HepG2 (cell line): Measurements from ENCODE around the gene UEVLD. TPM values are rescaled to one million over a fixed set of nuclear protein-coding genes. Genes with fewer than 3 reads are reported as not detected.

Experiments used
- ATAD3A ChIP-seq: sonication (generic); formaldehyde crosslinking; IDR thresholded peaks from 2 replicates; pipeline ENCODE4 v1.4.0; 2020; ENCODE audit warnings: missing genetic modification reagents
- ATRX ChIP-seq: sonication (generic); formaldehyde crosslinking; IDR thresholded peaks from 2 replicates; pipeline ENCODE4 v1.4.0; 2020; ENCODE audit warnings: missing genetic modification reagents, borderline replicate concordance
- BRCA1 ChIP-seq: sonication (generic); formaldehyde crosslinking; IDR thresholded peaks from 2 replicates; pipeline ENCODE4 v1.4.0; 2020; ENCODE audit warnings: missing genetic modification reagents
- ETV6 ChIP-seq: sonication (generic); formaldehyde crosslinking; conservative IDR thresholded peaks from 2 replicates; pipeline ENCODE4 v1.4.0; 2020; ENCODE audit warnings: missing genetic modification reagents
- FOXM1 ChIP-seq: sonication (generic); formaldehyde crosslinking; IDR thresholded peaks from 2 replicates; pipeline ENCODE4 v1.5.0; 2020; ENCODE audit warnings: missing genetic modification reagents
- HDAC1 ChIP-seq: sonication (generic); formaldehyde crosslinking; IDR thresholded peaks from 2 replicates; pipeline ENCODE4 v1.5.1; 2020; ENCODE audit warnings: mild to moderate bottlenecking, missing genetic modification reagents
- HNF4G ChIP-seq, 2 experiments: sonication (generic) in 1 of 2; formaldehyde crosslinking in 1 of 2; IDR thresholded peaks; 2 replicates each; pipeline versions ENCODE4 v1.4.0 to v1.6.1; 2011 to 2020; ENCODE audit warnings: borderline replicate concordance in 2 of 2, low read depth in 2 of 2, mild to moderate bottlenecking in 2 of 2, low read length in 1 of 2, missing genetic modification reagents in 1 of 2, moderate library complexity in 1 of 2
- IKZF4 ChIP-seq: sonication (generic); formaldehyde crosslinking; IDR thresholded peaks from 2 replicates; pipeline ENCODE4 v1.5.1; 2020; ENCODE audit warnings: borderline replicate concordance, mild to moderate bottlenecking, low read depth, missing genetic modification reagents; ENCODE audit errors: not compliant biosample characterization
- NKX3-1 ChIP-seq: sonication (generic); formaldehyde crosslinking; IDR thresholded peaks from 2 replicates; pipeline ENCODE4 v1.5.0; 2020; ENCODE audit warnings: missing genetic modification reagents
- PHF8 ChIP-seq: sonication (generic); formaldehyde crosslinking; IDR thresholded peaks from 2 replicates; pipeline ENCODE4 v1.5.0; 2020; ENCODE audit warnings: missing genetic modification reagents
- REL ChIP-seq: sonication (generic); formaldehyde crosslinking; conservative IDR thresholded peaks from 2 replicates; pipeline ENCODE4 v1.8.0; 2022; ENCODE audit warnings: mild to moderate bottlenecking, missing genetic modification reagents, moderate library complexity
- RFXANK ChIP-seq: IDR thresholded peaks from 2 replicates; pipeline ENCODE4 v1.6.1; 2016
- SOX5 ChIP-seq: IDR thresholded peaks from 2 replicates; pipeline ENCODE4 v1.6.1; 2016; ENCODE audit warnings: borderline replicate concordance
- TEAD2 ChIP-seq: sonication (generic); formaldehyde crosslinking; IDR thresholded peaks from 2 replicates; pipeline ENCODE4 v1.9.0; 2021; ENCODE audit warnings: missing genetic modification reagents
- TMF1 ChIP-seq: sonication (generic); formaldehyde crosslinking; IDR thresholded peaks from 2 replicates; pipeline ENCODE4 v1.8.1; 2022; ENCODE audit warnings: low read depth, missing genetic modification reagents
- YEATS4 ChIP-seq: sonication (generic); formaldehyde crosslinking; IDR thresholded peaks from 2 replicates; pipeline ENCODE4 v1.4.0; 2020; ENCODE audit warnings: missing genetic modification reagents, borderline replicate concordance
- ZMAT3 ChIP-seq: sonication (generic); formaldehyde crosslinking; conservative IDR thresholded peaks from 2 replicates; pipeline ENCODE4 v1.7.0; 2021; ENCODE audit warnings: missing genetic modification reagents
- ZNF124 ChIP-seq: sonication (generic); formaldehyde crosslinking; IDR thresholded peaks from 2 replicates; pipeline ENCODE4 v1.4.0; 2020; ENCODE audit warnings: missing genetic modification reagents
- ZNF564 ChIP-seq: sonication (generic); formaldehyde crosslinking; IDR thresholded peaks from 2 replicates; pipeline ENCODE4 v1.8.1; 2023; ENCODE audit warnings: mild to moderate bottlenecking, missing genetic modification reagents
- ZNF616 ChIP-seq: sonication (generic); formaldehyde crosslinking; IDR thresholded peaks from 2 replicates; pipeline ENCODE4 v1.5.0; 2020; ENCODE audit warnings: low read depth, mild to moderate bottlenecking, missing genetic modification reagents
- ZNF777 ChIP-seq: sonication (generic); formaldehyde crosslinking; IDR thresholded peaks from 2 replicates; pipeline ENCODE4 v1.4.0; 2020; ENCODE audit warnings: missing genetic modification reagents
- polyA plus RNA-seq, 8 experiments: library from polyadenylated mRNA; depleted of rRNA in 3 of 8; stranded (reverse) in 7 of 8; unstranded in 1 of 8; fragments of >200 nt; fragmentation: Illumina TruSeq in 4 of 8; extraction: Trizol in 4 of 8; gene quantifications; 2 replicates each; pipeline versions ENCODE4 v1.2.1 to v1.2.3, GENCODE V29; 2011 to 2016; ENCODE audit warnings: low read depth in 4 of 8, missing spikeins in 1 of 8, mixed read lengths in 1 of 8; ENCODE audit not compliant: insufficient read depth in 1 of 8
- total RNA-seq, 5 experiments: library from RNA; depleted of rRNA; stranded (reverse); fragments of >200 nt; fragmentation: Illumina TruSeq; extraction: Trizol; gene quantifications; 2 replicates each; pipeline ENCODE4 v1.2.3, GENCODE V29; 2016; ENCODE audit warnings: low read depth in 1 of 5
- TF ChIP-seq, protein P1 (sequence below): sonication (generic); formaldehyde crosslinking; conservative IDR thresholded peaks from 2 replicates; pipeline ENCODE4 v1.8.0; 2022; ENCODE audit warnings: low read depth, missing genetic modification reagents
- TF ChIP-seq, protein P2 (sequence below): sonication (generic); formaldehyde crosslinking; IDR thresholded peaks from 2 replicates; pipeline ENCODE4 v1.8.1; 2023; ENCODE audit warnings: mild to moderate bottlenecking, inconsistent platforms, moderate library complexity, missing genetic modification reagents, borderline replicate concordance
- TF ChIP-seq, protein P3 (sequence below): IDR thresholded peaks from 2 replicates; pipeline ENCODE4 v1.6.1; 2016; ENCODE audit warnings: missing biosample characterization, missing genetic modification reagents, low read depth
- TF ChIP-seq, protein P4 (sequence below): sonication (generic); formaldehyde crosslinking; conservative IDR thresholded peaks from 2 replicates; pipeline ENCODE4 v1.4.0; 2020; ENCODE audit warnings: missing genetic modification reagents

UEVLD gene
- total and polyA plus RNA-seq, 2 of the 13 experiments (the other 11 are each of a cell fraction or from before 2014, with no cell fraction given): 5.7 to 13.7 TPM

DNA sequence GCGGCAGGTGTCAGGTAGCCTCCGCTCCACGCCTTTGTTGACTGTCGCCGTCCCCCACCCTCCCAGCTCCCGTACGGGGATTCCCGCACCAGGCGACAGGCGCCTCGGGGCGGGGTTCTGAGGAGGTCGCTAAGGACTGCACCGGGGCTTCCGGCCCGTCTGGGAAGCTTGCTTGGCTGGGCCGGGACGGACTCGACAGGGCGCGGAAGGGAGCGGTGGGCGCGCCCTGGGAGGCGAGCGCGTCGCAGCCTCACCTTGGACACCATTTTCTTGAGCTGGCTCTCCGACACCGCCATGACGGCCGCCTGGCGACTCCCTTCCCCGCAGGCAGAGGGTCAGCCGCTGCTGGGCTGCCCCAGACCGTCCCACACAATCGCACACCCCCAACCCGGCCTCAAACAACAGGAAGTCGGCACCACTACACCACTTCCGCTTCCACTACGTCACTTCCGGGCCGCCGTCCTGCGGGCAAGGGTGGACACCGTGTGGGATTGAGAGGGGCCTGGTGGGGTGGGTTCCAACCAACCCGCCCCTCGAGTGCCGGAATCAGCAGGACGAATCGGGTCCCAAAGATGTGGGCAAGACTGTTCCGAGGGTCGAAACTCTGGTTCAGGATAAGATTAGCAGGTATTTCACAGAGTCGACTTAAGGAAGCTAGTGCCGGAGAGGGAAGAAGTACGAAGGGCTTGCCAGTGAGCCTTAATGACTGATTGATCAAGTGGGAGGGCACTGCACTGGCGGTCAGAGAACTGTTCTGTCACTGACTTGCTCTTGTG lies 61.8 kb downstream of the UEVLD start, which contains the start of gene TSG101 (continued):
- TF ChIP-seq TEAD2 (CRISPR knock-in tag): no peak
- no peak; the same call in 1 of the 2 replicates for TF ChIP-seq ZMAT3 (CRISPR knock-in tag)
- TF ChIP-seq, protein P1, sequence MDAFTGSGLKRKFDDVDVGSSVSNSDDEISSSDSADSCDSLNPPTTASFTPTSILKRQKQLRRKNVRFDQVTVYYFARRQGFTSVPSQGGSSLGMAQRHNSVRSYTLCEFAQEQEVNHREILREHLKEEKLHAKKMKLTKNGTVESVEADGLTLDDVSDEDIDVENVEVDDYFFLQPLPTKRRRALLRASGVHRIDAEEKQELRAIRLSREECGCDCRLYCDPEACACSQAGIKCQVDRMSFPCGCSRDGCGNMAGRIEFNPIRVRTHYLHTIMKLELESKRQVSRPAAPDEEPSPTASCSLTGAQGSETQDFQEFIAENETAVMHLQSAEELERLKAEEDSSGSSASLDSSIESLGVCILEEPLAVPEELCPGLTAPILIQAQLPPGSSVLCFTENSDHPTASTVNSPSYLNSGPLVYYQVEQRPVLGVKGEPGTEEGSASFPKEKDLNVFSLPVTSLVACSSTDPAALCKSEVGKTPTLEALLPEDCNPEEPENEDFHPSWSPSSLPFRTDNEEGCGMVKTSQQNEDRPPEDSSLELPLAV: no peak
- TF ChIP-seq, protein P2, sequence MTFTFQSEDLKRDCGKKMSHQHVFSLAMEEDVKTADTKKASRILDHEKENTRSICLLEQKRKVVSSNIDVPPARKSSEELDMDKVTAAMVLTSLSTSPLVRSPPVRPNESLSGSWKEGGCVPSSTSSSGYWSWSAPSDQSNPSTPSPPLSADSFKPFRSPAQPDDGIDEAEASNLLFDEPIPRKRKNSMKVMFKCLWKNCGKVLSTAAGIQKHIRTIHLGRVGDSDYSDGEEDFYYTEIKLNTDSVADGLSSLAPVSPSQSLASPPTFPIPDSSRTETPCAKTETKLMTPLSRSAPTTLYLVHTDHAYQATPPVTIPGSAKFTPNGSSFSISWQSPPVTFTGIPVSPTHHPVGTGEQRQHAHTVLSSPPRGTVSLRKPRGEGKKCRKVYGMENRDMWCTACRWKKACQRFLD (CRISPR knock-in tag): peak; percentile 72; the same call in 1 of the 2 replicates
- peak; percentile 93 for TF ChIP-seq HDAC1 (CRISPR knock-in tag)
- TF ChIP-seq RFXANK (CRISPR knock-in tag): no peak
- TF ChIP-seq, protein P3, sequence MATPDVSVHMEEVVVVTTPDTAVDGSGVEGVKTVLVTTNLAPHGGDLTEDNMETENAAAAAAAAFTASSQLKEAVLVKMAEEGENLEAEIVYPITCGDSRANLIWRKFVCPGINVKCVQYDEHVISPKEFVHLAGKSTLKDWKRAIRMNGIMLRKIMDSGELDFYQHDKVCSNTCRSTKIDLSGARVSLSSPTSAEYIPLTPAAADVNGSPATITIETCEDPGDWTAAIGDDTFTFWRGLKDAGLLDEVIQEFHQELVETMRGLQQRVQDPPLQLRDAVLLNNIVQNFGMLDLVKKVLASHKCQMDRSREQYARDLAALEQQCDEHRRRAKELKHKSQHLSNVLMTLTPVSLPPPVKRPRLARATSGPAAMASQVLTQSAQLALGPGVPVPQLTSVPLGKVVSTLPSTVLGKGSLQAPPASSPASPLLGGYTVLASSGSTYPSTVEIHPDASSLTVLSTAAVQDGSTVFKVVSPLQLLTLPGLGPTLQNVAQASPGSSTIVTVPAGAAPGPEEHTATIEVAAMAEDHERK (CRISPR knock-in tag): 0 out of 2 replicates have a peak, but pooled peaks have one; percentile 21
- TF ChIP-seq HNF4G (IDR thresholded peaks at IDR 0.05; ENCODE audit: borderline replicate concordance, low read depth, low read length): no peak; the same call in 1 of the 2 replicates
- TF ChIP-seq HNF4G (CRISPR knock-in tag; IDR thresholded peaks at IDR 0.05; ENCODE audit: borderline replicate concordance, low read depth): peak; percentile 43; the same call in 1 of the 2 replicates
- TF ChIP-seq NKX3-1 (CRISPR knock-in tag): peak; percentile 24; the same call in 1 of the 2 replicates
- peak; percentile 67 for TF ChIP-seq ZNF564
- no peak for TF ChIP-seq FOXM1
- peak; percentile 24 for TF ChIP-seq IKZF4 (CRISPR knock-in tag)
- peak; percentile 95 for TF ChIP-seq REL (CRISPR knock-in tag)
- peak; percentile 41; the same call in 1 of the 2 replicates for TF ChIP-seq SOX5 (CRISPR knock-in tag)
- TF ChIP-seq ATRX (CRISPR knock-in tag): no peak
- TF ChIP-seq TMF1 (CRISPR knock-in tag): 0 out of 2 replicates have a peak, but pooled peaks have one; percentile 70
- peak; percentile 66; the same call in 1 of the 2 replicates for TF ChIP-seq ZNF616
- peak; percentile 72 for TF ChIP-seq ZNF124 (CRISPR knock-in tag)
- peak; percentile 94; the same call in 1 of the 2 replicates for TF ChIP-seq YEATS4 (CRISPR knock-in tag)
- TF ChIP-seq ETV6: no peak; the same call in 1 of the 2 replicates
- TF ChIP-seq ATAD3A (CRISPR knock-in tag): no peak
- peak; percentile 39; the same call in 1 of the 2 replicates for TF ChIP-seq BRCA1 (CRISPR knock-in tag)
- no peak; the same call in 1 of the 2 replicates for TF ChIP-seq ZNF777 (CRISPR knock-in tag)
- peak; percentile 99 for TF ChIP-seq PHF8 (CRISPR knock-in tag)
- TF ChIP-seq, protein P4, sequence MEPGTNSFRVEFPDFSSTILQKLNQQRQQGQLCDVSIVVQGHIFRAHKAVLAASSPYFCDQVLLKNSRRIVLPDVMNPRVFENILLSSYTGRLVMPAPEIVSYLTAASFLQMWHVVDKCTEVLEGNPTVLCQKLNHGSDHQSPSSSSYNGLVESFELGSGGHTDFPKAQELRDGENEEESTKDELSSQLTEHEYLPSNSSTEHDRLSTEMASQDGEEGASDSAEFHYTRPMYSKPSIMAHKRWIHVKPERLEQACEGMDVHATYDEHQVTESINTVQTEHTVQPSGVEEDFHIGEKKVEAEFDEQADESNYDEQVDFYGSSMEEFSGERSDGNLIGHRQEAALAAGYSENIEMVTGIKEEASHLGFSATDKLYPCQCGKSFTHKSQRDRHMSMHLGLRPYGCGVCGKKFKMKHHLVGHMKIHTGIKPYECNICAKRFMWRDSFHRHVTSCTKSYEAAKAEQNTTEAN (CRISPR knock-in tag): peak; percentile 66
